SU-DHL-6 (cell line): ENCODE measurements around the gene DIP2C.

Experiments used
- H2AFZ ChIP-seq: fragments of 200-600 bp; sonication (generic); 2 replicates; pipeline ENCODE4 v1.6.1; 2014; ENCODE audit warnings: low read depth, mild to moderate bottlenecking, moderate library complexity, mixed read lengths, antibody characterized with exemption, low read length; ENCODE audit not compliant: severe bottlenecking
- H3F3A ChIP-seq: fragments of 200-600 bp; shearing (Covaris generic); 2 replicates; pipeline ENCODE4 v1.6.0; 2016; ENCODE audit warnings: antibody characterized with exemption, mild to moderate bottlenecking; ENCODE audit not compliant: insufficient read depth
- H3K27ac ChIP-seq: fragments of 200-600 bp; sonication (generic); 2 replicates; pipeline ENCODE4 v1.5.1; 2016; ENCODE audit warnings: low read depth, mild to moderate bottlenecking, low read length, moderate library complexity, mixed read lengths
- H3K27me3 ChIP-seq: fragments of 200-600 bp; sonication (generic), shearing (Covaris generic); 2 replicates; pipeline ENCODE4 v1.6.0; 2014; ENCODE audit warnings: mild to moderate bottlenecking, low read length
- H3K36me3 ChIP-seq: fragments of 200-600 bp; sonication (generic); 2 replicates; pipeline ENCODE4 v1.6.1; 2014; ENCODE audit warnings: mild to moderate bottlenecking, low read length, mixed read lengths
- H3K4me2 ChIP-seq: fragments of 300-600, 200-600 bp; shearing (Covaris generic), sonication (generic); 2 replicates; pipeline ENCODE4 v1.6.0; 2014; ENCODE audit warnings: low read length, low read depth, mild to moderate bottlenecking; ENCODE audit not compliant: poor library complexity, severe bottlenecking
- H3K4me3 ChIP-seq: fragments of 200-600 bp; sonication (generic); 2 replicates; pipeline ENCODE4 v1.5.1; 2014; ENCODE audit warnings: antibody characterized with exemption, low read length, mild to moderate bottlenecking, mixed read lengths; ENCODE audit not compliant: insufficient read depth, poor library complexity, severe bottlenecking
- H3K79me2 ChIP-seq: fragments of 200-600 bp; sonication (generic); 2 replicates; pipeline ENCODE4 v1.6.1; 2014; ENCODE audit warnings: mild to moderate bottlenecking, low read length, moderate library complexity; ENCODE audit not compliant: insufficient read depth
- H3K9ac ChIP-seq: fragments of 200-600 bp; sonication (generic); 2 replicates; pipeline ENCODE4 v1.7.0; 2014; ENCODE audit warnings: mild to moderate bottlenecking, low read length
- H3K9me2 ChIP-seq: fragments of 200-600 bp; sonication (generic); replicated peaks from 2 replicates; pipeline ENCODE4 v1.6.1; 2014; ENCODE audit warnings: low read length; ENCODE audit not compliant: insufficient read depth
- H3K9me3 ChIP-seq: fragments of 200-600 bp; sonication (generic); 2 replicates; pipeline ENCODE4 v1.6.1; 2014; ENCODE audit warnings: low read length, mixed read lengths; ENCODE audit not compliant: insufficient read depth
- H4K20me1 ChIP-seq: fragments of 200-600 bp; sonication (generic); 2 replicates; pipeline ENCODE4 v1.6.1; 2014; ENCODE audit warnings: low read depth, mild to moderate bottlenecking, antibody characterized with exemption, low read length, moderate library complexity, mixed read lengths
- CTCF ChIP-seq: fragments of 200-600 bp; sonication (generic); IDR thresholded peaks from one replicate; pipeline ENCODE4 v1.5.1; 2017; ENCODE audit warnings: antibody characterized with exemption, mild to moderate bottlenecking, low read length, moderate library complexity; ENCODE audit not compliant: insufficient read depth, poor library complexity, severe bottlenecking
- EZH2phosphoT487 ChIP-seq: fragments of 200-600 bp; sonication (generic), shearing (Covaris generic); conservative IDR thresholded peaks from 2 replicates; pipeline ENCODE4 v1.6.1; 2018; ENCODE audit warnings: mild to moderate bottlenecking, antibody characterized with exemption, low read length, moderate library complexity, mixed read lengths

Gene DIP2C

GRCh38 chr10:581776-582330 is 107.6 kb downstream of the DIP2C start:
- Histone ChIP-seq H3K79me2 (no peaks in the 10 kb centered on the region), H3K36me3 (no peaks in the 10 kb centered on the region), H3K9ac (no peak overlapping the region), H4K20me1 (no peaks in the 10 kb centered on the region), H3K4me2 (no peak overlapping the region), H3K4me3 (no peak overlapping the region), H3F3A (no peaks in the 10 kb centered on the region), H2AFZ (no peak overlapping the region), H3K9me3 (peaks cover 4% of the 10 kb centered on the region; the same call in 1 of the 2 replicates), H3K27me3 (no peaks in the 10 kb centered on the region), H3K9me2 (no peaks in the 10 kb centered on the region), H3K27ac (no peak overlapping the region)
- no peak for TF ChIP-seq CTCF
- TF ChIP-seq EZH2phosphoT487 = no peak

GRCh38 chr10:580778-581177 is 108.7 kb downstream of the DIP2C start:
- Histone ChIP-seq H3K79me2 (no peaks in the 10 kb centered on the region), H3K9ac (no peak overlapping the region), H3K4me3 (no peak overlapping the region), H3K9me2 (no peaks in the 10 kb centered on the region), H3K27ac (no peak overlapping the region), H3K36me3 (no peaks in the 10 kb centered on the region), H2AFZ (no peak overlapping the region), H4K20me1 (no peaks in the 10 kb centered on the region), H3K4me2 (no peak overlapping the region), H3K27me3 (no peaks in the 10 kb centered on the region), H3K9me3 (peaks cover 4% of the 10 kb centered on the region; the same call in 1 of the 2 replicates), H3F3A (no peaks in the 10 kb centered on the region)
- no peak for TF ChIP-seq EZH2phosphoT487
- TF ChIP-seq CTCF = no peak

GRCh38 chr10:576130-576465 is 113.4 kb downstream of the DIP2C start:
- H2AFZ ChIP-seq = no peak overlapping the region
- no peaks in the 10 kb centered on the region for H4K20me1 ChIP-seq
- H3K79me2 ChIP-seq = no peaks in the 10 kb centered on the region
- no peak for TF ChIP-seq CTCF
- no peak for TF ChIP-seq EZH2phosphoT487
- peaks cover 4% of the 10 kb centered on the region; the same call in 1 of the 2 replicates for H3K9me3 ChIP-seq
- no peak overlapping the region for H3K9ac ChIP-seq
- no peaks in the 10 kb centered on the region for H3F3A ChIP-seq
- no peak overlapping the region for H3K4me2 ChIP-seq
- H3K27me3 ChIP-seq = no peaks in the 10 kb centered on the region
- no peaks in the 10 kb centered on the region for H3K9me2 ChIP-seq
- no peak overlapping the region for H3K27ac ChIP-seq
- H3K36me3 ChIP-seq = no peaks in the 10 kb centered on the region
- H3K4me3 ChIP-seq = no peak overlapping the region
